OCI-LY1 (cell line): ENCODE results near the gene JMJD1C.

Experiments used
- EZH2 ChIP-seq: fragments of 200-600 bp; sonication (generic), shearing (Covaris generic); IDR thresholded peaks from 2 replicates; pipeline ENCODE4 v1.8.0; 2017; ENCODE audit warnings: borderline replicate concordance, mixed run types, mild to moderate bottlenecking, antibody characterized with exemption, low read length, moderate library complexity, mixed read lengths
- TF ChIP-seq, protein P1 (sequence below): fragments of 200-600 bp; sonication (generic), shearing (Covaris generic); IDR thresholded peaks from 2 replicates; pipeline ENCODE4 v1.5.1; 2017; ENCODE audit warnings: mild to moderate bottlenecking, antibody characterized with exemption, low read length, moderate library complexity, mixed read lengths

GRCh38 chr10:63314020-63314419 lies 151.8 kb downstream of the JMJD1C start:
- TF ChIP-seq, protein P1, sequence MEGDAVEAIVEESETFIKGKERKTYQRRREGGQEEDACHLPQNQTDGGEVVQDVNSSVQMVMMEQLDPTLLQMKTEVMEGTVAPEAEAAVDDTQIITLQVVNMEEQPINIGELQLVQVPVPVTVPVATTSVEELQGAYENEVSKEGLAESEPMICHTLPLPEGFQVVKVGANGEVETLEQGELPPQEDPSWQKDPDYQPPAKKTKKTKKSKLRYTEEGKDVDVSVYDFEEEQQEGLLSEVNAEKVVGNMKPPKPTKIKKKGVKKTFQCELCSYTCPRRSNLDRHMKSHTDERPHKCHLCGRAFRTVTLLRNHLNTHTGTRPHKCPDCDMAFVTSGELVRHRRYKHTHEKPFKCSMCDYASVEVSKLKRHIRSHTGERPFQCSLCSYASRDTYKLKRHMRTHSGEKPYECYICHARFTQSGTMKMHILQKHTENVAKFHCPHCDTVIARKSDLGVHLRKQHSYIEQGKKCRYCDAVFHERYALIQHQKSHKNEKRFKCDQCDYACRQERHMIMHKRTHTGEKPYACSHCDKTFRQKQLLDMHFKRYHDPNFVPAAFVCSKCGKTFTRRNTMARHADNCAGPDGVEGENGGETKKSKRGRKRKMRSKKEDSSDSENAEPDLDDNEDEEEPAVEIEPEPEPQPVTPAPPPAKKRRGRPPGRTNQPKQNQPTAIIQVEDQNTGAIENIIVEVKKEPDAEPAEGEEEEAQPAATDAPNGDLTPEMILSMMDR, result no peak
- no peak for TF ChIP-seq EZH2
